MG63 (cell line): ENCODE data around the gene CTSH. TPM values are rescaled to one million over a fixed set of nuclear protein-coding genes. Genes with fewer than 3 reads are reported as not detected.

Source experiments
- DNase-seq: peaks from one replicate; pipeline ENCODE4 v3.0.0-alpha.2; 2020
- H3K27me3 ChIP-seq: fragments of 250-450 bp; sonication (Bioruptor Pico); 2 replicates; pipeline ENCODE4 v1.5.1; 2020; ENCODE audit warnings: mild to moderate bottlenecking, moderate library complexity
- H3K36me3 ChIP-seq: fragments of 250-450 bp; sonication (Bioruptor Pico); 2 replicates; pipeline ENCODE4 v1.5.1; 2020; ENCODE audit warnings: mild to moderate bottlenecking, moderate library complexity
- H3K4me3 ChIP-seq: fragments of 250-450 bp; sonication (Bioruptor Pico); 2 replicates; pipeline ENCODE4 v1.5.1; 2020; ENCODE audit warnings: mild to moderate bottlenecking, moderate library complexity
- H3K9me3 ChIP-seq: fragments of 250-450 bp; sonication (Bioruptor Pico); 2 replicates; pipeline ENCODE4 v1.5.1; 2020; ENCODE audit warnings: mild to moderate bottlenecking, moderate library complexity
- total RNA-seq: library from RNA; depleted of rRNA; stranded (reverse); fragments of >200 nt; shearing (Covaris generic); gene quantifications from 2 replicates; pipeline ENCODE4 v1.2.3, GENCODE V29; 2014; ENCODE audit warnings: low replicate concordance

Gene CTSH
- total RNA-seq, 1 experiment from 2014 or later, result 19.8 TPM

DNA sequence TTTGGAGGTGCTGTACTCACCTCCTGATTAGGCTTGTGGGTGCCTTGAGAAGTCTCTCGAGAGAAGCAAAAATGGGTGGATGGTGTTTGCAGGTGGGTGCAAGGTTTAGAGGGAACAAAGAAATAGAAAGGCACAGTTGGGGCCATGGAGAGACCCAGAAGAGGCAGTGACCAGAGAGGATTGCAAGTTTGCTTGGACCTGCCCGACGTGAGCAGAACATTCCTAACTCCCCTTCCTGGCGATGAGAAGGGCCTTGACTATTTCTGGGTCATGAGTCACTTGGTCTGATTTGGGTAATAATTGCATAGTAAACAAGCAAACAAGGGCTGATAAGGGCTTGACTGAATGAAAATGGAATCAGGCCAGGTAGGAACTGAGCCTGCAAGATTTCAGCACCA, 7.0 kb upstream of the CTSH start:
- no peak for DNase-seq
- Histone ChIP-seq H3K36me3 (no peaks in the 10 kb centered on the region), H3K9me3 (no peaks in the 10 kb centered on the region), H3K4me3 (no peak overlapping the region), H3K27me3 (no peaks in the 10 kb centered on the region)

DNA sequence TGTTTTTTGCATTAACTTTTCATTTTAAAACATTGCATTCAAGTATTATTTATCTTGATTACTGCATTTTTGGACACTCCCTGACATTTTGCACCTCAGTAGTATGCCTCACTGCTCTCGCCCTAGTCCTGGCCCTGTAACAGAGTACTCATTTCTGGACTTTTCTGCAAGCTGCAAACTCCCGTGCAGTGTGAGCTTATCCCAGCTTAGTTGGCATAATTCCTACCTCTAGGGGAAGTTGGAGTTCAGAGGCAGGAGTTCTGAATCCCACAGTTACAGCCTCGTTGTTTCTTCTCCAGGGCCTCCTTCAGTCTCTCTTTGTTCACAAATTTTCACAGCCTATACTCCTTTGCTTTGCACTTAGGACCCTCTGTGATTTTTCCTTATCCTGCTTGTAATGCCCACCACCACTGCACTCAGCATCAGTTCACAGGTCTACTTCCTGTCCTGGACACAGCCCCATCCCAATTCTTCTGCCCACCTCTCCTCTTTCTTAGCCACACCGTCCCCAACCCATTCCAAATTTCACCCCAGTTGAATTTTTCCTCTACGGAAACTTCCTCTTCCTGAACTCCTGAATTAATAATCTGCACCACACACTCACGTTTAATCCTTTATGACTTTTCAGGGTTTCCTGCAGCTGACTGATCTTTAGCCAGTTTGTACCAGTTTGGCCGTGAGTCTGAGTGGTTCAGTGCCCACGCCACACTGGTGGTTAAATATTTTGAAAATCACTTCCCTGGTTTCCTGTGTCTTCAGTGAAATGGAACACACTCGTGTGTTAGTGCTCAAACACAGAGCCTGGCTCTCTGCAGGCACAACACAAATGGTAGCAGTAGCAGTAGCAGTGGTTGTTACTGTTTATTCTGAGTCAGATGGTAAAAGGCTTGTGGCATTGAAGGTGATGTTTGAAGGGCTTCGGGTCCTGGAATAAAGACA, 6.3 kb upstream of the CTSH start:
- no peak overlapping the region for H3K4me3 ChIP-seq
- no peaks in the 10 kb centered on the region for H3K36me3 ChIP-seq
- no peaks in the 10 kb centered on the region for H3K27me3 ChIP-seq
- H3K9me3 ChIP-seq, result no peaks in the 10 kb centered on the region
- no peak for DNase-seq

DNA sequence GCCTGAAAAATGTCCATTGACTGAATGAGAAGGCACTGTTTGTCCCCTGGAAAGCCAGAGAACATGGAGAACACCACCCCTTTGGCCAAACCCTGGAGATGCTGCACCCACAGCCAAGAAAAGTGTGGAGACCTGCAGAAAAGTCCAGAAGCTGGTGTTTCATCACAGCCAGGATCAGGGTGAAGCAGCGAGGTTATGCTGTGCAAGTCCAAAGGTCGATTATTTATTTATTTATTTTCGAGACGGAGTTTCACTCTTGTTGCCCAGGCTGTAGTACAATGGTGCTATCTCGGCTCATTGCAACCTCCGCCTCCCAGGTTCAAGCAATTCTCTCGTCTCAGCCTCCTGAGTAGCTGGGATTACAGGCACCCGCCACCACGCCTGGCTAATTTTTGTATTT, 5.5 kb upstream of the CTSH start:
- no peak overlapping the region for H3K4me3 ChIP-seq
- H3K36me3 ChIP-seq, result no peaks in the 10 kb centered on the region
- H3K27me3 ChIP-seq, result no peaks in the 10 kb centered on the region
- DNase-seq, result no peak
- H3K9me3 ChIP-seq, result no peaks in the 10 kb centered on the region

DNA sequence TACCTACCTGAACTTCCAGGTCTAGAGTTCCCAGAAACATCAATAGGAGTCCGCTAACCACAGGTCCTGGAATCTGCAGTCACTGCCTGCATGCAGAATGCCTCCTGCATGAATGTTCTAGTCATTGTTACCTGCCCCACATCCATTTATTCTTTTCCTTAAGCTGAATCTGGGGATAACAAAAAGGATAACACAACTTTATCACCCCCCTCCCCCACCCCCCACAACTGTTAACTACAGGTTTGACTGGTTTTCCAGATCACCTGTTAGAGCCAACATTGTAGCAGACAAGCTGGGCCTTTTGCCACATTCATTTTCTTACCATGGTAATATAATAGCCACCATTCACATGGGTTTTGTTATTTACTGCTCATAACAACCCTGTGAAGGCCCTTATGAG, 4.6 kb upstream of the CTSH start:
- no peak overlapping the region for H3K4me3 ChIP-seq
- H3K36me3 ChIP-seq, result no peaks in the 10 kb centered on the region
- no peaks in the 10 kb centered on the region for H3K9me3 ChIP-seq
- no peak for DNase-seq
- H3K27me3 ChIP-seq, result peaks cover 3% of the 10 kb centered on the region

DNA sequence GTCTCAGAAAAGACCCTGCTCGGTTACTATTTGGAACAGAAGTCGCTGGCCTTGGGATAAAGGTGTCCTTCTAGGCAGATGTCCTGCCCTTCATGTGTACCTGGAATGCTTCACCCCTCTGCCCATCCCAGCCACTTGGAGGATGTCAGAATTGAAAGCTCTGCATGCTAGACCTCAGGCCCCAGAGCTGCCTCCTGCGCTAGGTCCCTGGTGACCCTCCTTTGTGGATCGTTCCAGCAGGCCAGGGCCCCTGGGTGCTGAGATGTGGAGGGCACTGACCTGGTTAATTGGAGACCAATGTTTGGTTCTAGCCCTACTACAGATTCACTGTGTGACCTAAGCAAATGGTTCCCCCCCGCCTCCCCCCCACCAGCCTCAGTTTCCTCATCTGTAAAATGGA, 2.7 kb upstream of the CTSH start:
- Histone ChIP-seq H3K9me3 (no peaks in the 10 kb centered on the region), H3K4me3 (no peak overlapping the region)

DNA sequence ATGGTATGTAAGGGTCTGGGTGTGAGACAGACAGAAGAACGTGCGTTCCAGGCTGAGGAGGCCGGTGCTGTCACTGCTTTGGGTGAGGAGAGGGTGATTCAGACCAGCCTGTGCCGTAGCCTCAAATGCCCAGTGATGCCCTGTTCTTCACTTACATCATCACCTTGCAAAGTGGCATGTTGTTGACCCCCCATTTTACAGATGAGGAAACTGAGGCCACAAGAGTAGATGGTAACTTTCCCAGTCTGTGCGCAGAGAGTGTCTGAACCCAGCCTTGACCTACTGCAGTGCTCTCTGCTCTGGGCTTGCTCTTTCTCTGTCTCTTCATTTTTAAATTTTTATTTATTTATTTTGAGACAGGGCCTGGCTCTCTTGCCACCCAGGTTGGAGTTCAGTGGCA, 1.6 kb upstream of the CTSH start:
- Histone ChIP-seq H3K9me3 (no peaks in the 10 kb centered on the region), H3K27me3 (peaks cover 7% of the 10 kb centered on the region), H3K36me3 (no peaks in the 10 kb centered on the region), H3K4me3 (no peak overlapping the region)
- DNase-seq, result no peak

More for the DNA sequence above, 2.7 kb upstream of the CTSH start:
- no peak for DNase-seq
- no peaks in the 10 kb centered on the region for H3K36me3 ChIP-seq
- H3K27me3 ChIP-seq, result peaks cover 7% of the 10 kb centered on the region

DNA sequence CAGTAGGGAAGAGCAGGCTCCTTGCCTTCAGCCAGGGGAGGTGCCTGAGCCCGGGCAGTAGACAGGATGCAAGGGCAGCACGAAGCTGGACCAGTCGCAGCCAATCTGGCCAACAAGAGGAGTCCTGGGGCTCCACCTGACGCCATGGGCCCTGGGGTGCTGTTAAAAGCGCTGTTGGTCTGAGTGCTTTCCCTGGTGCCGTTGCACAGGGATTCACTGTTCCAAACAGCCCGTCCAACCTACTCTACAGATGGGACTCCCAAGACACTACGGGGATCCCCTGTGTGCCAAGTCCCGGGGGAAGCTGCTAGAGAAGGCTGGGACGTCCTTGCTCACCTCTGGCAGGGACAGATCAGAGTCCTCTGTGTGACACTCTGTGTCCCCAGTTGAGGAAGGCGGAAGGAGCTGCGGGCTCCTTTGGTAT, 632 bp downstream of the CTSH start:
- DNase-seq, result no peak
- Histone ChIP-seq H3K36me3 (no peaks in the 10 kb centered on the region), H3K4me3 (peak overlapping the region; percentile 47), H3K27me3 (peaks cover 7% of the 10 kb centered on the region), H3K9me3 (no peaks in the 10 kb centered on the region)

DNA sequence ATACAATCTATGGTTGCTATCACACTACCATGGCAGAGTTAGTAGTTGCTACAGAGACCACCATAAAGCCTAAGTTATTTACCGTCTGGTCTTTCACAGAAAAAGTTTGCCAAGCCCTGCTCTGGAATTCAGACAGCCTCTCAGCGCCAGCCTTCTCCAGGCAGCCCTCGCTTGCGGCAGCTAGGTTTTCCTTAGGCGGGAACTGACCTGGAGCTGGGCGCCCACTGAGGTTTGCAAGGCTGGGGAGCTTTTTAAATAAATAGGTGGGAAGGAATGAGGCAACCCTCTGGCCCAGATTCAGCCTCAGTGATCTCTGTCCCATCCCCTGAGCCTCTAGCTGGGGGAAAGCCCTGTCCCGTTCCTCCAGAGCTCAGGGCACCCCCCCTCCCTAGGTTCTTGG, 1.2 kb downstream of the CTSH start:
- no peaks in the 10 kb centered on the region for H3K36me3 ChIP-seq
- H3K4me3 ChIP-seq, result no peak overlapping the region
- peaks cover 7% of the 10 kb centered on the region for H3K27me3 ChIP-seq
- DNase-seq, result no peak
- no peaks in the 10 kb centered on the region for H3K9me3 ChIP-seq

DNA sequence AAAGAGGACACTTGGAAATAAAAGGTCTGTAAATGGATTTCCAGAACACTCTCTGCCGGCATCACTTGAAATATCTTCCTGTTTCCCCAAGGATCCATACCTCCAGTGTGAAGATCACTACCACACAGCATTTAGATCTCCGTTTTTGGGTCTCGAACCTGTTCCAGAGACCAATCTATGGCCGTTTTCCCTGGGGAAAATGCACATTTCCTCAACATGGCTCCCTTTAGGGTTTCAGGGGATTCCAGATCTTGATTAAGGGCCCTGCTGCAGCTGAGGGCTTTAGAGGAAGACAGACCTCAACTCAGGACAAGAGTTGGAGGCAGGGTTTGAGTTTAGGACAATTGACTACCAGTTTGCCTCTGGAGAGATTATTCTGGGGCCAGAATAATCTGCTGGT, 2.1 kb downstream of the CTSH start:
- no peaks in the 10 kb centered on the region for H3K9me3 ChIP-seq
- H3K4me3 ChIP-seq, result no peak overlapping the region
- peaks cover 7% of the 10 kb centered on the region for H3K27me3 ChIP-seq
- no peaks in the 10 kb centered on the region for H3K36me3 ChIP-seq
- no peak for DNase-seq

DNA sequence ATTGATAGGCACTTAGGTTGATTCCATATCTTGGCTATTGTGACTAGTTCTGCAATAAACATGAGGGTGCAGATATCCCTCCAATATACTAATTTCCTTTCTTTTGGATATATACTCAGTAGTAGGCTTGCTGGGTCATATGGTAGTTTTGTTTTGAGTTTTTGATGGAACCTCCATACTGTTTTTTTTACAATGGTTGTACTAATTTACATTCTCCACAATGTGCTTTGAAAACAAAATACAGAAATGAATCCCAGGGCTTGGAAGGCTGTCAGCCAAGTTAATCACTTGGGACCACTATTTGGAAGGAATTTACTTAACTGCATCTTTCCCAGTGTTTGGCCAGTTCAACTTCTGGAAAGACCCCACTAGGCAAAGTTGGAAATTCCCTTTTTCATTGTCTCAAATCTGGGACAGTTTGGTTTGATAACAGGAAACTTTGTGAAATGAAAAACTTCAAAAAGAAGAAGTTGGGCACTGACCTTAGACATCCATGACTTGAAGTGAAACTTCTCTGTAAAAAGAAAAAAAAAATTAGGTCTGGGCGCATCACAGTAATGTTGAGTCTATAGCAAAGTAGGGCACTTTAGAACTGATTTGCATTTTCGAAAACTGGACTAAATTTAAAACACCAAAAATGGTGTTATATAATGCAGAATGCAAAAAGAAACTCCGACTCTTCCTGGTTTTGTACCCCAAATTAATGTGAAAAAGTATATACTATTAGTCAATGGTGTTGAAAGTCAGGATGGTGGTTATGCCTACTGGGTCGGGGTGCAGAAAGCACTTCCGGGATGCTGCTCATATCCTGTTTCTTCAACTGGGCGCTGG, 6.0 kb downstream of the CTSH start:
- Histone ChIP-seq H3K36me3 (no peaks in the 10 kb centered on the region; the same call in 1 of the 2 replicates), H3K9me3 (no peaks in the 10 kb centered on the region), H3K4me3 (no peak overlapping the region), H3K27me3 (no peaks in the 10 kb centered on the region; the same call in 1 of the 2 replicates)
- DNase-seq, result no peak

DNA sequence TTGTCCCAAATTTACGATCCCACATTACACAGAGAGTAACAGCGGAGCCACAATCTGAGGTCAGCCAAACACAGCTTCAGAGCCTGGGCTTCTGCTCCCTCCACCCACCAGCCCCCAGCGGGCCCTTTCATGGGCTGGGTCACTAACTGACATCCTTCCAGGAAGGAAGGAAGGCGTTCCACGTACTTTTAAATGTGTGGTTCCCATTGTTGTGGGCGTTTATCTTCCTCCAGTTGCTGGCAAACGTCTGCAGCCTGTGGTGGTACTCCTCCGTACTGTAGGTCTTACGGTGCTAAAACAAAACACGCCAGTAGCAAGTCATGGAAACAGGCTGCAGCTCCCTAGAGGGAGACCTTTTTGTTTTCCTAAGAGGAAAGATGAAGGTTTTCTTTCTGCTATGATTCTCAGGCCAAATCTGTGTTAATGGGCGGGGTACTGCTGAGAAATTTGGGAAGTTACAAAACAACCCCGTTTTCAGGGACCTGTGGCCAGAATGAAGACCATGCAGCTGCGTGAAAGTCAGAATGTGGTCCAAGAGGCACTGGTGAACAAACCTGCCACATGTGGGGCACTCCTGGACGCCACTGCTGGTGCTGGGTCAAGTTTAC, 7.6 kb downstream of the CTSH start:
- Histone ChIP-seq H3K36me3 (no peaks in the 10 kb centered on the region; the same call in 1 of the 2 replicates), H3K4me3 (no peak overlapping the region), H3K9me3 (no peaks in the 10 kb centered on the region), H3K27me3 (no peaks in the 10 kb centered on the region; the same call in 1 of the 2 replicates)
- DNase-seq, result no peak

DNA sequence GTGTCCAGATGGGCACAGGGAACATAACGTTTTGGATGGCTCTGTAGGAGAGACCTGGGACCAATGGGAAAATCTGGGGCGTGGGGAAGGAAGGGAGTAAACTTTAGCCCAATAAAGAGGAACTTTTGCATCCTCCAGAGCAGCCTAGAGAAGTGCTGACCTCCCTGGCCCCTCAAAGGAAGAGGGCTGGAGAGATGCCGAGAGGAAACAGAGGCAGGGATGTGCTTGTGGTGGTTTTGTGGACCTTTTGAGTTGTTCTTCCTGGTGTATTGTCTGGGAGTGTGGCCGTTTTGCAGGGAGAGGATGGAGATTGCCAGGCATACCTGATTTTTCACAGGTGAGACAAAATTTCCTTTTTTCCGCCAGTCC, 10.2 kb downstream of the CTSH start:
- Histone ChIP-seq H3K27me3 (no peaks in the 10 kb centered on the region; the same call in 1 of the 2 replicates), H3K4me3 (no peak overlapping the region), H3K9me3 (no peaks in the 10 kb centered on the region), H3K36me3 (no peaks in the 10 kb centered on the region; the same call in 1 of the 2 replicates)
- DNase-seq, result no peak

DNA sequence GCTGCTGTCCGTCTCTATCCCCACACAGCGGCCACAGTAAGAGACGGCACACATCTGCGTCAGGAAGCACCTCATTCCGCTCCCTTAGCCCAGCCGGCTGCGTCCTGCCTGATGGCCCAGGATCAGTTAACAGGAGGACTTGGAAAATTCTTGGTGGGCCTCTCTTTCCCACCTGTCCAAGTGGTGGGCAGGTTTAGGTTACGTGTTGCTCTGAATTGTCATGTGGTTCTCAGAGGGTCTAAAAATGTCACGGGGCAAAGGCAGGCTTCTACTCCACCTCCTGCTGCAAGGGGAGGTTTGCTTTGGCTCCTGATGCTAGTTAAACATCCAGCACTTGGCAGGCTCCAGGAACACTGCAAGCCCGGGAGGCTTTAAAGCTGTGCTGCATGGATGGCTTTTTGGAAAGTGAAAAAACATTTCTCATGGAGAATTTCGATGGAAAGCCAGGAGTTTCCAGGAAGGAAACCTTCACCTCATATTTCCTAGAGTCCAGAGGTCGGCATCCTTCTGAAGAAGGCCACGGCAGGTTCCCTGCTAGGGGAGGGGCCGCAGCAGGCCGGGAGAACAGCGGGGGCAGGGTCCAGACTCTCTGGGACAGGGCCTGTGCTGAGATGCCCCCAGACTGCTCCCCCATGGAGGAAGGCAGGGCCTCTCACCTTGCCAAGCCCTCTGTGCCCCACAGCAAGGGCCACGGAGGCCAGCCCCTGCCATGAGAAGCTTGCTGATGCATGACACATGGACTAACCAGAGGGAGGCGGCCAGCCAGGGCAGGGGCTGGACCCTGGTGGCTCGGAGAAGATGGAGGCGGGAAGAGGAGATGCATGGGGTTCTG, 10.8 kb downstream of the CTSH start:
- H3K4me3 ChIP-seq, result no peak overlapping the region
- H3K36me3 ChIP-seq, result no peaks in the 10 kb centered on the region; the same call in 1 of the 2 replicates
- DNase-seq, result peak; percentile 56
- H3K27me3 ChIP-seq, result no peaks in the 10 kb centered on the region; the same call in 1 of the 2 replicates
- no peaks in the 10 kb centered on the region for H3K9me3 ChIP-seq

DNA sequence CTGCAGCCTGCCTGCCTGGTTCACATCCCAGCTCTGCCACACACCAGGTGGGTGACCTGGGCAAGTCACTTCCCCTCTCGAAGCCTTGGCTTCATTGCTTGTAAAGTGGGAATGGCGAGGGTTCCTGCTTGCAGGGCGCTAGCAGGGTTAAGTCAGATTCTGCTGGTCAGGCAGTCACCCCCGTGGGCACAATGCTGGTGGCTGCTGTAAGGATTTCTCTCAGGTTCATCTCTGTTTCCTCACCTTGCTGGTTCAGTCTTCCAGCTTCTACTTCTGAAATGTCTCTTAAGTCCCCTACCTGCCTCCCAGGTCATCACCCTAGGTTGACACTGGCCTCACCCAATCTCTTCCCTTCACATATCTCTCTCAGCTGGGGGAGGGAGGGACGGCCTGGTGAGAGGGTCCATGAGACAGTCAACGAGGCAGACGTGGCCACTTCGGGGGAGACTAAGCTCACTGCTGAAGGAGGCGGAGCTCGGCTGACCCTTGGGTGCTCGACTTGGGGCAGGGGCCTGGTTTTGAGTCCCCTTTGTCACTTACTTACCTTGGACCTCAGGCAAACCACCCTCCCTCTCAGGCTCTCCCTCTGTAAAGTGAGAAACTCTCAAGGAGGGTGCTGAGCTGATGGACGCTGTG, 11.5 kb downstream of the CTSH start:
- DNase-seq, result no peak
- Histone ChIP-seq H3K36me3 (no peaks in the 10 kb centered on the region; the same call in 1 of the 2 replicates), H3K4me3 (no peak overlapping the region), H3K9me3 (no peaks in the 10 kb centered on the region), H3K27me3 (no peaks in the 10 kb centered on the region)

DNA sequence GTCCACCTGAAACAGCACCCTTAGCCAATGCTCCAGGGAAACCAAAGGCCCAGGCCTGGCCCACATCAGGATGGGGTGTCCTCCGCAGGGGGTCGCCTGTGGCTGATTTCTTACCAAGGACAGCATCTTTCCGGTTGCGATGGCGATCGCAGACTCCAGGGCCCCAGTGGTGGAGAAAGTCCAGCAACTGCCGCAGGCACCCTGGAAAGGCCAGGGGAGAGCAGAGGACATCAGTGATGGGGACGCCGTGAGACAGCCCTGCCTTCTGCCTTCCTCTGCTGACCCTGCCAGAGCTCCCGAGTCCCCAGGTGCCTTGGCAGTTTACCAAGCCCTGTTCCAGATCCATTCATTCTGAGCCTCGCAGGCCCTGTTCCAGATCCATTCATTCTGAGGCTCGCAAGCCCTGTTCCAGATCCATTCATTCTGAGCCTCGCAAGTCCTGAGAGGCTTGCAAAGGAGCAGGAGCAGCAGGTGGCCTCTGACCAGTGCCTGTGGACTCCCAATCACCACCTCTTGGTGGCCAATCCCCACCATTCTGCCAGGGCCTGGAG, 12.5 kb downstream of the CTSH start:
- Histone ChIP-seq H3K4me3 (no peak overlapping the region), H3K9me3 (no peaks in the 10 kb centered on the region), H3K36me3 (no peaks in the 10 kb centered on the region; the same call in 1 of the 2 replicates), H3K27me3 (no peaks in the 10 kb centered on the region)
- DNase-seq, result no peak
